ENCODE results near the gene HYCC1.

The HYCC1 gene

DNA sequence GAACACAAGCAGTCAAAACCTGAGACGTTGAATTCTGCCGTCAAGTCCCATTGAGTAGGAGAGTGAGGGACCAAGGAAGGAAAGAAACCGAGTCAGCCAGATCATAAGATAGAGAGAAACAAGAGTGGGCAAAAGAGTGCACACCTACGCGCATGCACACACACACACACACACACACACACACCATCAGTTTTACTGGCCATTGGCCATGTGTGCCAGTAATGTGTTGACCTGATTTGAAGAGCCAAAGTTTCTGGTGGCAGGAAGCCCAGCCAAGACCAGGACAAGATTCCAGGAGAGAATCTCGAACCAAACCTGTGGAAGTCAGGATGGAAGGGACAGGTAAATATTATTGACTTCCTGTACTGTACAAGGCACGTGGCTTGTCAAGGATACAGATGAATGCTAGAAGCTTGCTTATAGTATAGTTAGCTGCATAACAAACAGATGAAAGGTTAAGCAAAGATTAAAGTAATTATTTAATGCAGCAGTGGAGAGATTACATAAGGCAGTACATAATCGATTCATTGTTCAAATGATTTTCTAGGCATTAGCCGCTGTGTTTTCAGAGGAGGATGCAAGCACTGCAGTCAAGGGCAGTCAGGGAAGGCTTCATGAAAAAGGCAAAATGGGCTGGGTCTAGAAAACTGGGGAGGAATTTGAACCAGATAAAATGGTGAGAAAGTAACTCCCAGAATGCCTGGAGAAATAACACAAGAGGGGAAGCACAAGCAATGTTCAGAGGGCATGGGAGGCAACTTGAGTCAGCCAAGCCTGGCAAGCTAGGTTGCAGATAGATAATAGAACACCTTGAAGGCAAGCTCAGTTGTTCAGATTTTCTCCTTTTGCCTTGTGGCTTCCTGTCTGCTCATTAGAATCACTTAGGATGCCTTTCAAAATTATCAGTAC lies 2.7 kb upstream of the HYCC1 start:
- no peak for DNase-seq

GRCh38 chr7:23014681-23015080 lies 751 bp upstream of the HYCC1 start:
- DNase-seq: no peak

DNA sequence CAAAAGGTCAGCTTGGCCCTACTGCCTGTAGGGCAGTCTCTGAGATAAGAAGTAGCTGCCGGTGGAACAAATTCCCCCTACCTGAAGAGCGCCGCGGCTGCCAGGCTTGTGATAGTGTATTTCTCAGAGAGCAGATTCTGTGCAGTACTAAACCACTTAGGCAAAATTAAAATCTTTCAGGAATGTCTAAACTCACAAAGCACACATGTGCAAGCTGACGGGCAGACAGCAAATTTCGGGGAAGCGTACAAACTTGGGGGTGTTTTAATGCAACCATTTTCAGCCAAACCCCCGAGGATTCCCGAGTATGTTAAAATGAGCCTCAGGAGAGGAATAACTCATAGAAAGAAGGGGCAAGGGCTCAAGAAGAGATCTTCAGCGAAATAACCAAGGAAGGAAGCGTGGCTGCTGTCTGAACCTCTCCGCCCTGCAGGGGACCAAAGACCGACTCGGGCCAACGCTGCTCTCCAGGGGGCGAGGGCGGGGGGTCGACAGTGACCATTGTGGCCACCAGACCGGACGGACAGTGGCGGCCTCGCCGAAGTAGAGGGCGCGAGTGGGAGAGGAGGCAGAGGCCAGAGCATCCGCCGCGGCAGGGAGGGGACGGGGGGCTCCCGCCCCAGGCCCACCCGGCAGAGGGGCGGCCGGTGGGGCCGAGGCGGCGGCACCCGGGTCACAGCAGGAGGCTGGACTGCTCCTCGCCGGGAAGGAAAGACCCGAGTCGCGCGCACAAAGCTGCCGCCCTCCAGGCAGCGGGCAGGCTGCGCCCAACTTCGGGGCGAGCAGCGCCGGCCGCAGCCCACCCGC lies 819 bp downstream of the HYCC1 start:
- no peak for DNase-seq

DNA sequence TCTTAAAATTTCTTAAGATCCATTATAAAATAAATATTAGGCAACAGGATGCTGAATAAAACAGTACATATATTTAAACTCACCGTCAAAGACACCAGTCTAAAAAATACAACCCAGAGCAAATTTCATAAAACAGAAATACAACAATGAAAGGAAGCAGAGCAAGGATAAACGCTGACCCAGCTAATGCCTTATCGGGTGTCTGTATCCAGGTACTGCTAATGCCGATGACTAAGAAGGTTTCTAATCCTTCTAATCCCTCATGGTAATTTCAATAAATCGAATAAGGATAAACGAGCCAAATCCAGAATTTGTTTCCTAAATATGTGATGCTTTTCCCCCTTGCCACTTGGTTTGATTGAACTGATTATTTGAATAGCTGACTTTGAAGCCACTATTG lies 1.7 kb downstream of the HYCC1 start:
- DNase-seq: no peak

- no peak for DNase-seq
Observed at GRCh38 chr7:23011222-23011924, 2.6 kb downstream of the HYCC1 start.

DNA sequence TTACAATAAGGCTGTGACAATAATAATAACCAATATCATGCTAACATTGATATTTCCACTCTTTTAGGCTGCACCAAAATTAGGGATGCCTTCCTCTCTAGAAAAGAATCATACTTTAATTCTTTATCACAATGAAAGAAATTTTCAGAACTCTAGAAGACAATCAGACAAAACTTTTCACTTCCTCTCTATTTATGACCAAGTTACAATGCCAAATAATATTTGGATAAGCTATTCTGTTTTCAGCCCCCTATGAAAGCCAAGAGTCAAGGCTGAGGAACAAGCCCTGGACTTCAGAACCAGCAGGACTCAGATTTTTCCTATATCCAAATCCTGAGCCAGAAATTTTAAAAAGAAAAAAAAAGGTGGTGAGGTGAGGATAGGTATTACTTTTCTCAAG lies 4.6 kb downstream of the HYCC1 start:
- DNase-seq: no peak

DNA sequence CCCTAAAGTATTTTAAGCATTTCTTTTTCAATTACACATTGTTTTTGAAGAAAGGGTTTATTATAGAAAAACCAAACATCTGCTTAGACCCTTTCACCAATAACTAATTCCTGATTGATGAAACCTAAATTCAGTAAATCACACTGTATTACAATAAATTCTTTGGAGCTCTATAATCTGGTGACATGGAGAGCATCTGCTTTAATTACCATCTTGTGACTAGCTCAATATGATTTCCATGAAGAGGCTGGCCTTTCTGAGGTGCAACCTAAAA lies 9.7 kb downstream of the HYCC1 start:
- DNase-seq: no peak

GRCh38 chr7:23003505-23004246 lies 10.3 kb downstream of the HYCC1 start:
- DNase-seq: no peak

GRCh38 chr7:23002698-23003097 lies 11.2 kb downstream of the HYCC1 start:
- DNase-seq: no peak

- no peak for DNase-seq
Observed at GRCh38 chr7:23001610-23002009, 12.3 kb downstream of the HYCC1 start.

- DNase-seq: no peak
Observed at GRCh38 chr7:23000597-23001360, 13.2 kb downstream of the HYCC1 start.

DNA sequence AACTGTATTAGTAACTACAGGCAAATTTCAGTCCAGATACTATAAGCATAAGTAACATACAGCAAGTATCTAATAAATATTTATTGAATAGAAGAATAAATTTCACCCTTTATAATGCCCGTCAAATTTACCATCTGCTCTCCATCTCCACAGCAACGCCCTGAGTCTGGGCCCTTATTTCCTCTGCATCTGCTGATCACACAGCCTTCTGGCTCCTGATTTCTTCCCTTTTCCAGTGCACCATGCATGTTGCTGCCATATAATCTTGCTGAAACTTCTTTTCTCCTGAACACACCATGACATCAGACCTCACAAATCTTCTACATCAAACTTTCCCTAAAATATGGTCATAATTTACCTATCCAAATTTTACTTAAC lies 15.4 kb downstream of the HYCC1 start:
- no peak for DNase-seq

GRCh38 chr7:22997871-22998518 lies 15.9 kb downstream of the HYCC1 start:
- DNase-seq: no peak

GRCh38 chr7:22996470-22996869 lies 17.5 kb downstream of the HYCC1 start:
- DNase-seq: no peak

DNA sequence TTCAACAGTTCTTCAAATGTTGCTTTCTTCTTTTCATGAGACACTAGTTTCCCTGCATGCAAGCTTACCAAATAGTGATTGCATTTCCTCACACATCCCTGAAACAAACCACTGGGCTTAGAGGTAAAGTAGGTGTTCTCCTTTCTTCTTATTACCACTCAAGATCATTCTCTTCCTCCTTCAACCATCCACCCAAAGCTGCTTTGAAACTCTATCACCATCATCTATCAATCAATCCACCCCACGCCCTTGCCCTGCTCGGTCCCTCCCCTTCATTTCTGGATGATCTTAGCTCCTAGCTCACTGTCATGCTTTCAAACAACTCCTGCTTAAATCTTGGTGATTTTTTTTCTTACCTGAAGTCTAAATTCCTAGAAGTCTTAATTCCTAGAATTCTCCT lies 18.9 kb downstream of the HYCC1 start:
- no peak for DNase-seq

DNA sequence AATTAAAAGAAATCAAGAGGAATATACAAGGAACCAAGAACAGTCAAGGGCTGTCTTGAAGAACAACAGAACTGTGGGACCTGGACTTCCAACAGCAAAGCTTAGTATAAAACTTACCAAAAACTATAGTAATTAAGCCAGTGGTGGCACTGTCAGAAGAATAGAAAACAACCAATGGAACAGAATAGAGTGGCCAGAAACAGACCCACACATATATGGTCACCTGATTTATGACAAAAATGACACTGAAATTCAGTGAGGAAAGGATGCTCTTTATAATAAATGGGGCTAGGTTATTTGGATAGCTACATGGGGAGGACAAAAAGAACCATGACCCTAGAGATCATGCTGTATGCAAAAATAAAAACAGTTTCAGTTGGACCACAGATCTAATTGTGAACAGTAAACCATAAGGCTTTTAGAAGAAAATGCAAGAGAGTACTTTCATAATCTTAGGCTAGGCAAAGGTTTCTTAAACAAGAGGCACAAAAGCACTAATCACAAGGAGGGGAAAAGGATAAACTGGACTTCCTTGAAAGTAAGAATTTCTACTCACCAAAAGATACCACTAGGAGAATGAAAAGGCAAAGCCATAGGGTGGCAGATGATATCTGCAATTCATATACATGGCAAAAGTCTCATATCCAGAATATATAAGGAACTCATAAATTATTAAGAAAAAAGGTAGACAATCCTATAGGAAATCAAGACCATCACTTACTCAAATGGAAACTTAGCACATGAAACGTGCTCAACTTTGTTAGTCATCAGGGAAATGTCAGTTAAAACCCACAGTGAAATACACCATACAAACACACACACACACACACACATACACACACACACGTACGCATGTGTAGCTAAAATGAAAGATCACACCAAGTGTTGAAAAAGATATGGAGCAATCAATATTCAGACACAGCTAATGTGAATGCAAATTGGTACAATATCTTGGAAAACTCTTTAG lies 20.8 kb downstream of the HYCC1 start:
- DNase-seq: no peak

DNA sequence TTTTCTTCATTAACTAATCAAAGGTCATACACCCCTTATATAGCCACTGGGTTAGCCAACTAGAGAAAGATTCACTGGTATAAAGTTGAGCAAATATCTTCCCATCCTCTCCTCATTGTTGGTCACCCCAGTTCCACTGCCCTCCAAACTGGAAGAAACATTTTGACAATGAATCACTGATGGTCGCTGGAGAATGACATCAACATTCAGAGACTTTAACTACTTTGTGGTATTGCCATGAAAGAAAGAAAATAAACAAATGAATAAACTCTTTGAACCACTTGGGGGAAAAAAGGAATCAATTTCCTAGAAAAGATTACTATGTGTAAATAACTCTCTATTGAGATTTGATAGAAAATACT lies 23.4 kb downstream of the HYCC1 start:
- DNase-seq: no peak

DNA sequence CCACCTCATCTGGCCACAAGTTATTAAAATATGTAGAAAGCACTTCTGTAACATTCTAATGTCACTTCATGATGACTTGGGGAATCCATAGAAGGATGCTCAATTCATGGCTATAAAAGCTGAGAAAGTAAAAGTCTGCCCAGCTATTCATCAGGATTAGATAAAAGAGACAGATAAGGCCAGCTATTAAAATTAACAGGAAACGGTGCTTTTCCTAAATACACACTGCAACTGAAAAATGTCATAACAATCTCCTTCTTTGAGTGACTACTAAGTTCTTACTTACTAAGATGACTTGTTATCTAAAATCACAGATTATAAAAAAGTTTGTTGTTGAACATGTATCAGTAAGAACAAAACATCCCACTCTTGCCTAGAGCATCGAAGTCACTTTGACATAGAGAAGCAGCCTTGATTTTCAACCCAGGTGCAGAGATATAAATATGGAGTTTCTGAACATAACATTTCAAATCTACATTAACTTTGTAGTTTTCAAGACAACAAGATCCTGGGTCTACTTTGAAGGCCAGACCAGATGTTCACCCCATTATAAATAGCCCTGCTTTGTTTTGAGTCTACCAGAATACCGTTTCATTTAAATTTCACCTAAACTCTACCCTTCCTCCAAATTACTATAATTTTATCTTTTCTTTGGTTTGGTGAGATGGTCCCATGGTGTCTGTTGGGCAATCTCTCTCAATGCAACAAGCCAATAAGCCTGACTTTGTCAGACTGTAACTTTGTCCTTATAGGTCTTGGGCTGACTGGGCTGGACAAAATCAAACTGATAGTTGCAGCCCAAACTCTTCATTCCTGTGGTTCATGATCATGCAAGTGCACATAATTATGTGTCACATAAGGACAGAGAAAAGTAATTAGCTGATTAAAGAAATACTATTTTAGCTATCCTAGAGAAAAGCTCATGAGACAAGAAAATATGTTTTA lies 24.0 kb downstream of the HYCC1 start:
- DNase-seq: no peak

- DNase-seq: no peak
Observed at GRCh38 chr7:22985436-22985835, 28.5 kb downstream of the HYCC1 start.

Measured in CD4-positive, alpha-beta T cell treated with Interleukin-12 subunit alpha and Interleukin-12 subunit beta, for 1 hour (primary cell).